ENCODE measurements around the gene ULK4. TPM values are rescaled to one million over a fixed set of nuclear protein-coding genes. Genes with fewer than 3 reads are reported as not detected.

Gene ULK4
- total RNA-seq, 1 experiment from 2014 or later = 6.3 TPM

DNA sequence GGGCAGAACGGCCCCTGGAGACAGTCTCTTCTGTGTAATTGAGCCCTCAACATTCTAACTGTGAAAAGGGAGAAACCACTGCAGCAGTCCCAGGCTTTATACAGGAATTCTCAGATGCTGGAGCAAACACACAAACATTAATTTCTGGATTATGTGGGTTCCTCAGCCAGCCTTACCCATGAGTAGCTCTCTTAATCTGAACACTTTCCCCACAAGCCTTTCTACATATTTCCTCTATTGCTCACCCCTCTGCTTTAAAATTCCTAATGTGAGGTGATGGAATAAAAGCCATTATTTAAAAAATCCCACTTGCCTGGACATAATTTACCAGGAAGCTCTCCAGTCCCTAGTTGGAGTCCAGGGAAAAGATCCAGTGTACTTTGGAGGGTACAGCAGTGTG is 623.6 kb downstream of the ULK4 start:
- Histone ChIP-seq H3K4me2 (ENCODE audit: low read length) (no peak overlapping the region), H2AFZ (ENCODE audit: low read depth, low read length, poor library complexity, severe bottlenecking) (no peak overlapping the region), H3K36me3 (ENCODE audit: control insufficient read depth in 1 of 2, insufficient read depth in 2 of 2, low read length in 2 of 2) (no peaks in the 10 kb centered on the region), H3K27me3 (ENCODE audit: insufficient read depth, low read length) (no peaks in the 10 kb centered on the region), H3K79me2 (ENCODE audit: insufficient read depth, low read length) (no peaks in the 10 kb centered on the region), H3K9me3 (ENCODE audit: control insufficient read depth in 1 of 2, insufficient read depth in 1 of 2, low read depth in 1 of 2, low read length in 2 of 2) (no peaks in the 10 kb centered on the region), H3K4me1 (ENCODE audit: control insufficient read depth in 1 of 2, insufficient read depth in 2 of 2, low read length in 2 of 2) (no peaks in the 10 kb centered on the region), H3K9ac (ENCODE audit: low read length) (no peak overlapping the region), H3K4me3 (replicated peaks in 1 of 2; ENCODE audit: low read depth in 1 of 2, low read length in 2 of 2) (no peak overlapping the region), H4K20me1 (ENCODE audit: insufficient read depth) (no peaks in the 10 kb centered on the region), H3K9me2 (ENCODE audit: insufficient read depth) (no peaks in the 10 kb centered on the region), H3K27ac (ENCODE audit: low read depth, low read length) (no peak overlapping the region)
- POLR2A ChIA-PET = no interaction called here
- CTCF ChIA-PET = no interaction called here
- intact Hi-C loops (cut with micrococcal nuclease) = no loop called here
- RAD21 ChIA-PET (ENCODE audit: low non-redundant PET in 1 of 2, low total read pairs in 2 of 2, uncharacterized antibody in 2 of 2, unreplicated experiment in 2 of 2) = no interaction called here
- no peak for DNase-seq (ENCODE audit: low read depth, low spot score)
- TF ChIP-seq CEBPB (IDR thresholded peaks at IDR 0.05; ENCODE audit: low read depth) (no peak), JUND (IDR thresholded peaks at IDR 0.05) (no peak), EGR1 (IDR thresholded peaks at IDR 0.05; ENCODE audit: low read depth) (no peak), SP1 (IDR thresholded peaks at IDR 0.05; ENCODE audit: low read depth) (no peak), ZFX (IDR thresholded peaks at IDR 0.05) (no peak), ZNF274 (IDR thresholded peaks at IDR 0.05; ENCODE audit: low read depth, low read length) (no peak), RAD21 (IDR thresholded peaks at IDR 0.05; ENCODE audit: low read depth) (no peak), TCF7L2 (IDR thresholded peaks at IDR 0.05; ENCODE audit: borderline replicate concordance, extremely low read depth, insufficient read depth, insufficient read length) (no peak), YY1 (IDR thresholded peaks at IDR 0.05; ENCODE audit: extremely low read depth, insufficient replicate concordance, low read depth, low read length) (no peak), ELF1 (IDR thresholded peaks at IDR 0.05; ENCODE audit: borderline replicate concordance, low read depth) (no peak)
- TF ChIP-seq, protein P1, sequence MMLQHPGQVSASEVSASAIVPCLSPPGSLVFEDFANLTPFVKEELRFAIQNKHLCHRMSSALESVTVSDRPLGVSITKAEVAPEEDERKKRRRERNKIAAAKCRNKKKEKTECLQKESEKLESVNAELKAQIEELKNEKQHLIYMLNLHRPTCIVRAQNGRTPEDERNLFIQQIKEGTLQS (IDR thresholded peaks at IDR 0.05) = no peak
- TF ChIP-seq, protein P2, sequence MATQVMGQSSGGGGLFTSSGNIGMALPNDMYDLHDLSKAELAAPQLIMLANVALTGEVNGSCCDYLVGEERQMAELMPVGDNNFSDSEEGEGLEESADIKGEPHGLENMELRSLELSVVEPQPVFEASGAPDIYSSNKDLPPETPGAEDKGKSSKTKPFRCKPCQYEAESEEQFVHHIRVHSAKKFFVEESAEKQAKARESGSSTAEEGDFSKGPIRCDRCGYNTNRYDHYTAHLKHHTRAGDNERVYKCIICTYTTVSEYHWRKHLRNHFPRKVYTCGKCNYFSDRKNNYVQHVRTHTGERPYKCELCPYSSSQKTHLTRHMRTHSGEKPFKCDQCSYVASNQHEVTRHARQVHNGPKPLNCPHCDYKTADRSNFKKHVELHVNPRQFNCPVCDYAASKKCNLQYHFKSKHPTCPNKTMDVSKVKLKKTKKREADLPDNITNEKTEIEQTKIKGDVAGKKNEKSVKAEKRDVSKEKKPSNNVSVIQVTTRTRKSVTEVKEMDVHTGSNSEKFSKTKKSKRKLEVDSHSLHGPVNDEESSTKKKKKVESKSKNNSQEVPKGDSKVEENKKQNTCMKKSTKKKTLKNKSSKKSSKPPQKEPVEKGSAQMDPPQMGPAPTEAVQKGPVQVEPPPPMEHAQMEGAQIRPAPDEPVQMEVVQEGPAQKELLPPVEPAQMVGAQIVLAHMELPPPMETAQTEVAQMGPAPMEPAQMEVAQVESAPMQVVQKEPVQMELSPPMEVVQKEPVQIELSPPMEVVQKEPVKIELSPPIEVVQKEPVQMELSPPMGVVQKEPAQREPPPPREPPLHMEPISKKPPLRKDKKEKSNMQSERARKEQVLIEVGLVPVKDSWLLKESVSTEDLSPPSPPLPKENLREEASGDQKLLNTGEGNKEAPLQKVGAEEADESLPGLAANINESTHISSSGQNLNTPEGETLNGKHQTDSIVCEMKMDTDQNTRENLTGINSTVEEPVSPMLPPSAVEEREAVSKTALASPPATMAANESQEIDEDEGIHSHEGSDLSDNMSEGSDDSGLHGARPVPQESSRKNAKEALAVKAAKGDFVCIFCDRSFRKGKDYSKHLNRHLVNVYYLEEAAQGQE (IDR thresholded peaks at IDR 0.05; ENCODE audit: low read depth) = no peak
- TF ChIP-seq, protein P3, sequence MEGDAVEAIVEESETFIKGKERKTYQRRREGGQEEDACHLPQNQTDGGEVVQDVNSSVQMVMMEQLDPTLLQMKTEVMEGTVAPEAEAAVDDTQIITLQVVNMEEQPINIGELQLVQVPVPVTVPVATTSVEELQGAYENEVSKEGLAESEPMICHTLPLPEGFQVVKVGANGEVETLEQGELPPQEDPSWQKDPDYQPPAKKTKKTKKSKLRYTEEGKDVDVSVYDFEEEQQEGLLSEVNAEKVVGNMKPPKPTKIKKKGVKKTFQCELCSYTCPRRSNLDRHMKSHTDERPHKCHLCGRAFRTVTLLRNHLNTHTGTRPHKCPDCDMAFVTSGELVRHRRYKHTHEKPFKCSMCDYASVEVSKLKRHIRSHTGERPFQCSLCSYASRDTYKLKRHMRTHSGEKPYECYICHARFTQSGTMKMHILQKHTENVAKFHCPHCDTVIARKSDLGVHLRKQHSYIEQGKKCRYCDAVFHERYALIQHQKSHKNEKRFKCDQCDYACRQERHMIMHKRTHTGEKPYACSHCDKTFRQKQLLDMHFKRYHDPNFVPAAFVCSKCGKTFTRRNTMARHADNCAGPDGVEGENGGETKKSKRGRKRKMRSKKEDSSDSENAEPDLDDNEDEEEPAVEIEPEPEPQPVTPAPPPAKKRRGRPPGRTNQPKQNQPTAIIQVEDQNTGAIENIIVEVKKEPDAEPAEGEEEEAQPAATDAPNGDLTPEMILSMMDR (IDR thresholded peaks at IDR 0.05 in 2 of 3, conservative IDR thresholded peaks at IDR 0.05 in 1 of 3; ENCODE audit: borderline replicate concordance in 1 of 3, insufficient read depth in 1 of 3, low read depth in 2 of 3, low read length in 2 of 3) = no peak
- TF ChIP-seq, protein P4, sequence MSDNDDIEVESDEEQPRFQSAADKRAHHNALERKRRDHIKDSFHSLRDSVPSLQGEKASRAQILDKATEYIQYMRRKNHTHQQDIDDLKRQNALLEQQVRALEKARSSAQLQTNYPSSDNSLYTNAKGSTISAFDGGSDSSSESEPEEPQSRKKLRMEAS (IDR thresholded peaks at IDR 0.05) = no peak
- ATAC-seq = no peak
- BruUV-seq (replicated peaks) = no TSS peak
